ENCODE data around the gene UNC13D.

DNA sequence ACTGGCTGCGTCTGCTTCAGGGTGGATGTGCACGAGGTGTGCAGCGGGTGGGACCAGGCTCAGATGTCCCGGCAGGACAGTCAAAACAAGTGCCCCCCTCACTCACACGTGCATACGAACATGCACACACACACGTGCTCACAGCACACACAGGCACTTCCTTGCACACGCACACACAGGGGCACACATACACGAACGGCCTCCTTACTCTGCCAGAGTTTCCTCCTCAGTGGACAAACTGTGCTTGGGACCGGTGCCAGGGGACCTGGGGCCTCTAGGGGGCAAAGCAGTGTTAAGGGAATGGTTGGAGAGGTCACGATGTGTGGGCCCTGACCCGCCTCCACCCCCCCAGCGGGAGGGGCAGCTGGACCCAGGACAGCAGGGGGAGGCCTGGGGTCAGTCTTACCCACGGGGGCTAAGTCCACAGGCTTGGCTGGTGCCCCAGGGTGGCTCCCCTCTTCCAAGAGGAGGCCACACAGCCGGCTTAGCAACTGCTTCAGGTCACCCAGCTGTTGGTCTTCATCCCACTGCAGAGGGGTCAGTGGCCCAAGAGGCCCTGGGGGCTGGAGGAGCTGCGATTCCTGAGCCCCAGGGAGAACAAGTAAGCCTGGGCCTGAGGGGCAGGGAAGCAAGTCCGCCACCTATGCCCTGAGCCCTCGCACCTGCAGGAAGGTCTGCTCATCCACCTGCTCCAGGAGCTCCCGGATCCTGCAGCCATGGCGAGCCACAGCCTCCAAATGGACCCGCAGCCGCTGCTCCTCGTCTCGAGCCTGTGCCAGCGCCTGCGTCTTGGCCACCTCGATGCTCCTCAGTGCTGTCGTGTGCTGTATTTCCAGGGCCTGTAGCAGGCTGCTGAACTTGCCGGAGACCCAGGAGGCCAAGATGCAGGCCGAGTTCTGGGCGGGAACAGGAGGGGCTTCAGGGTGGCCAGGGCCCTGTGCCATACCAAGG, 47.7 kb upstream of the UNC13D start:
- TF ChIP-seq, protein P1, sequence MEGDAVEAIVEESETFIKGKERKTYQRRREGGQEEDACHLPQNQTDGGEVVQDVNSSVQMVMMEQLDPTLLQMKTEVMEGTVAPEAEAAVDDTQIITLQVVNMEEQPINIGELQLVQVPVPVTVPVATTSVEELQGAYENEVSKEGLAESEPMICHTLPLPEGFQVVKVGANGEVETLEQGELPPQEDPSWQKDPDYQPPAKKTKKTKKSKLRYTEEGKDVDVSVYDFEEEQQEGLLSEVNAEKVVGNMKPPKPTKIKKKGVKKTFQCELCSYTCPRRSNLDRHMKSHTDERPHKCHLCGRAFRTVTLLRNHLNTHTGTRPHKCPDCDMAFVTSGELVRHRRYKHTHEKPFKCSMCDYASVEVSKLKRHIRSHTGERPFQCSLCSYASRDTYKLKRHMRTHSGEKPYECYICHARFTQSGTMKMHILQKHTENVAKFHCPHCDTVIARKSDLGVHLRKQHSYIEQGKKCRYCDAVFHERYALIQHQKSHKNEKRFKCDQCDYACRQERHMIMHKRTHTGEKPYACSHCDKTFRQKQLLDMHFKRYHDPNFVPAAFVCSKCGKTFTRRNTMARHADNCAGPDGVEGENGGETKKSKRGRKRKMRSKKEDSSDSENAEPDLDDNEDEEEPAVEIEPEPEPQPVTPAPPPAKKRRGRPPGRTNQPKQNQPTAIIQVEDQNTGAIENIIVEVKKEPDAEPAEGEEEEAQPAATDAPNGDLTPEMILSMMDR (IDR thresholded peaks at IDR 0.05) = no peak
- TF ChIP-seq POLR2A (IDR thresholded peaks at IDR 0.05) = no peak
